Activated naive CD4-positive, alpha-beta T cell (primary cell): Measurements from ENCODE around the gene LDAH.

Experiments
- DNase-seq, 4 experiments: peaks; one replicate each; lab custom pipeline; 2025; lab: John Stamatoyannopoulos, UW

The LDAH gene

GRCh38 chr2:20781656-20782265 lies 41.1 kb downstream of the LDAH start:
- no peak for DNase-seq

GRCh38 chr2:20771299-20771698 lies 51.6 kb downstream of the LDAH start:
- no peak for DNase-seq

GRCh38 chr2:20766798-20767644 lies 55.9 kb downstream of the LDAH start:
- no peak for DNase-seq

GRCh38 chr2:20766213-20766612 lies 56.7 kb downstream of the LDAH start:
- no peak for DNase-seq

- no peak for DNase-seq
Observed at GRCh38 chr2:20762945-20763683, 59.8 kb downstream of the LDAH start.

GRCh38 chr2:20759487-20759886 lies 63.4 kb downstream of the LDAH start:
- no peak for DNase-seq

- no peak for DNase-seq
Observed at GRCh38 chr2:20758997-20759396, 63.9 kb downstream of the LDAH start.

- no peak for DNase-seq
Observed at GRCh38 chr2:20757405-20758090, 65.4 kb downstream of the LDAH start.

- DNase-seq, result no peak
Observed at GRCh38 chr2:20755132-20755800, 67.6 kb downstream of the LDAH start.

- no peak for DNase-seq
Observed at GRCh38 chr2:20752293-20752692, 70.6 kb downstream of the LDAH start.

- DNase-seq, result no peak
Observed at GRCh38 chr2:20747317-20747716, 75.6 kb downstream of the LDAH start.

- DNase-seq, result no peak
Observed at GRCh38 chr2:20745924-20746555, 76.9 kb downstream of the LDAH start.

GRCh38 chr2:20744366-20745335 lies 78.2 kb downstream of the LDAH start:
- no peak for DNase-seq

- no peak for DNase-seq
Observed at GRCh38 chr2:20738772-20739171, 84.1 kb downstream of the LDAH start.

GRCh38 chr2:20737505-20737904 lies 85.4 kb downstream of the LDAH start:
- DNase-seq, result no peak

- DNase-seq, result no peak
Observed at GRCh38 chr2:20728114-20728758, 94.7 kb downstream of the LDAH start.

- no peak for DNase-seq
Observed at GRCh38 chr2:20726913-20727312, 96.0 kb downstream of the LDAH start.

- no peak for DNase-seq
Observed at GRCh38 chr2:20725782-20726181, 97.1 kb downstream of the LDAH start.

- DNase-seq, result no peak
Observed at GRCh38 chr2:20724500-20725053, 98.3 kb downstream of the LDAH start.
